Activated naive CD8-positive, alpha-beta T cell treated with anti-CD3 and anti-CD28 coated beads for 36 hours (primary cell): ENCODE results near the gene CFAP299. TPM values are rescaled to one million over a fixed set of nuclear protein-coding genes. Genes with fewer than 3 reads are reported as not detected.

Experiments
- DNase-seq: peaks from one replicate; pipeline ENCODE4 v3.0.0; 2021
- H3K27ac Mint-ChIP-seq: one replicate; pipeline ENCODE4 v1.8.0; 2022; ENCODE audit warnings: mild to moderate bottlenecking, moderate library complexity, mixed read lengths
- H3K27me3 Mint-ChIP-seq: one replicate; pipeline ENCODE4 v1.8.0; 2022; ENCODE audit warnings: mild to moderate bottlenecking, mixed read lengths
- H3K36me3 Mint-ChIP-seq: one replicate; pipeline ENCODE4 v1.8.0; 2021; ENCODE audit warnings: mild to moderate bottlenecking, mixed read lengths
- H3K4me1 Mint-ChIP-seq: one replicate; pipeline ENCODE4 v1.8.0; 2021; ENCODE audit warnings: mixed read lengths
- H3K4me3 Mint-ChIP-seq: one replicate; pipeline ENCODE4 v1.8.0; 2022; ENCODE audit warnings: mild to moderate bottlenecking, moderate library complexity, mixed read lengths
- H3K9me3 Mint-ChIP-seq: one replicate; pipeline ENCODE4 v1.8.0; 2022; ENCODE audit warnings: mixed read lengths
- total RNA-seq, 2 experiments: library from RNA; stranded (reverse); gene quantifications; one replicate each; pipeline ENCODE4 v1.2.3, GENCODE V29; 2021

CFAP299 gene
- total RNA-seq, 2 experiments from 2014 or later: not detected

- no peak for DNase-seq
- no peaks in the 10 kb centered on the region for H3K4me1 Mint-ChIP-seq
- H3K27me3 Mint-ChIP-seq: no peaks in the 10 kb centered on the region
- peaks cover 3% of the 10 kb centered on the region for H3K36me3 Mint-ChIP-seq
- H3K4me3 Mint-ChIP-seq: no peak overlapping the region
- no peak overlapping the region for H3K27ac Mint-ChIP-seq
- no peaks in the 10 kb centered on the region for H3K9me3 Mint-ChIP-seq
Measured at GRCh38 chr4:80529026-80529425, 193.5 kb downstream of the CFAP299 start.

GRCh38 chr4:80532674-80533333 lies 197.3 kb downstream of the CFAP299 start:
- DNase-seq: no peak
- Mint-ChIP-seq H3K27me3 (no peaks in the 10 kb centered on the region), H3K4me3 (no peak overlapping the region), H3K4me1 (peaks cover 3% of the 10 kb centered on the region), H3K36me3 (no peaks in the 10 kb centered on the region), H3K27ac (no peak overlapping the region), H3K9me3 (no peaks in the 10 kb centered on the region)

- H3K27me3 Mint-ChIP-seq: peaks cover 3% of the 10 kb centered on the region
Measured at GRCh38 chr4:80535551-80535950, 200.0 kb downstream of the CFAP299 start.

GRCh38 chr4:80538276-80538926 lies 202.9 kb downstream of the CFAP299 start:
- Mint-ChIP-seq H3K27ac (no peak overlapping the region), H3K9me3 (peaks cover 2% of the 10 kb centered on the region), H3K4me3 (no peak overlapping the region), H3K36me3 (no peaks in the 10 kb centered on the region), H3K27me3 (peaks cover 14% of the 10 kb centered on the region), H3K4me1 (peaks cover 32% of the 10 kb centered on the region)
- DNase-seq: no peak

More at GRCh38 chr4:80535551-80535950, 200.0 kb downstream of the CFAP299 start:
- no peak overlapping the region for H3K27ac Mint-ChIP-seq
- peaks cover 19% of the 10 kb centered on the region for H3K4me1 Mint-ChIP-seq
- no peaks in the 10 kb centered on the region for H3K36me3 Mint-ChIP-seq
- H3K4me3 Mint-ChIP-seq: no peak overlapping the region
- no peak for DNase-seq
- H3K9me3 Mint-ChIP-seq: peaks cover 2% of the 10 kb centered on the region

GRCh38 chr4:80539190-80539589 lies 203.7 kb downstream of the CFAP299 start:
- peaks cover 2% of the 10 kb centered on the region for H3K36me3 Mint-ChIP-seq

GRCh38 chr4:80540349-80540748 lies 204.8 kb downstream of the CFAP299 start:
- peak overlapping the region; percentile 61 for H3K27ac Mint-ChIP-seq
- peaks cover 9% of the 10 kb centered on the region for H3K36me3 Mint-ChIP-seq
- H3K27me3 Mint-ChIP-seq: peaks cover 22% of the 10 kb centered on the region
- DNase-seq: no peak
- no peak overlapping the region for H3K4me3 Mint-ChIP-seq
- peaks cover 2% of the 10 kb centered on the region for H3K9me3 Mint-ChIP-seq
- H3K4me1 Mint-ChIP-seq: peaks cover 32% of the 10 kb centered on the region

More at GRCh38 chr4:80539190-80539589, 203.7 kb downstream of the CFAP299 start:
- Mint-ChIP-seq H3K9me3 (peaks cover 2% of the 10 kb centered on the region), H3K4me1 (peaks cover 32% of the 10 kb centered on the region), H3K4me3 (no peak overlapping the region), H3K27ac (no peak overlapping the region), H3K27me3 (peaks cover 19% of the 10 kb centered on the region)
- DNase-seq: no peak

- Mint-ChIP-seq H3K4me3 (no peak overlapping the region), H3K36me3 (peaks cover 13% of the 10 kb centered on the region), H3K27ac (peak overlapping the region; percentile 6), H3K9me3 (peaks cover 2% of the 10 kb centered on the region), H3K4me1 (peaks cover 32% of the 10 kb centered on the region), H3K27me3 (peaks cover 22% of the 10 kb centered on the region)
- no peak for DNase-seq
Measured at GRCh38 chr4:80540785-80541469, 205.4 kb downstream of the CFAP299 start.

GRCh38 chr4:80542747-80543146 lies 207.2 kb downstream of the CFAP299 start:
- H3K27ac Mint-ChIP-seq: no peak overlapping the region
- H3K4me1 Mint-ChIP-seq: peaks cover 29% of the 10 kb centered on the region
- peaks cover 2% of the 10 kb centered on the region for H3K9me3 Mint-ChIP-seq
- no peak overlapping the region for H3K4me3 Mint-ChIP-seq
- DNase-seq: no peak
- peaks cover 15% of the 10 kb centered on the region for H3K36me3 Mint-ChIP-seq
- H3K27me3 Mint-ChIP-seq: peaks cover 22% of the 10 kb centered on the region

GRCh38 chr4:80560337-80560736 lies 224.8 kb downstream of the CFAP299 start:
- Mint-ChIP-seq H3K27ac (no peak overlapping the region), H3K27me3 (no peaks in the 10 kb centered on the region), H3K4me1 (no peaks in the 10 kb centered on the region)

GRCh38 chr4:80566203-80566872 lies 230.8 kb downstream of the CFAP299 start:
- Mint-ChIP-seq H3K4me3 (peak overlapping the region; percentile 51), H3K27ac (no peak overlapping the region), H3K27me3 (no peaks in the 10 kb centered on the region), H3K9me3 (peaks cover 11% of the 10 kb centered on the region), H3K36me3 (peaks cover 2% of the 10 kb centered on the region), H3K4me1 (peaks cover 8% of the 10 kb centered on the region)
- no peak for DNase-seq

More at GRCh38 chr4:80560337-80560736, 224.8 kb downstream of the CFAP299 start:
- DNase-seq: no peak
- Mint-ChIP-seq H3K9me3 (peaks cover 15% of the 10 kb centered on the region), H3K4me3 (no peak overlapping the region), H3K36me3 (peaks cover 9% of the 10 kb centered on the region)

GRCh38 chr4:80568891-80569290 lies 233.4 kb downstream of the CFAP299 start:
- H3K9me3 Mint-ChIP-seq: peaks cover 6% of the 10 kb centered on the region

GRCh38 chr4:80576796-80577195 lies 241.3 kb downstream of the CFAP299 start:
- H3K36me3 Mint-ChIP-seq: peaks cover 8% of the 10 kb centered on the region
- peaks cover 7% of the 10 kb centered on the region for H3K4me1 Mint-ChIP-seq
- H3K4me3 Mint-ChIP-seq: no peak overlapping the region
- no peak overlapping the region for H3K27ac Mint-ChIP-seq
- DNase-seq: no peak
- peaks cover 13% of the 10 kb centered on the region for H3K9me3 Mint-ChIP-seq
- no peaks in the 10 kb centered on the region for H3K27me3 Mint-ChIP-seq

More at GRCh38 chr4:80568891-80569290, 233.4 kb downstream of the CFAP299 start:
- Mint-ChIP-seq H3K27ac (no peak overlapping the region), H3K4me1 (peaks cover 8% of the 10 kb centered on the region), H3K4me3 (no peak overlapping the region), H3K36me3 (peaks cover 2% of the 10 kb centered on the region), H3K27me3 (no peaks in the 10 kb centered on the region)
- no peak for DNase-seq

- Mint-ChIP-seq H3K27me3 (no peaks in the 10 kb centered on the region), H3K36me3 (peaks cover 8% of the 10 kb centered on the region), H3K4me3 (no peak overlapping the region), H3K27ac (no peak overlapping the region), H3K4me1 (peaks cover 7% of the 10 kb centered on the region), H3K9me3 (peaks cover 13% of the 10 kb centered on the region)
- no peak for DNase-seq
Measured at GRCh38 chr4:80578001-80578400, 242.5 kb downstream of the CFAP299 start.

- no peaks in the 10 kb centered on the region for H3K27me3 Mint-ChIP-seq
- H3K4me1 Mint-ChIP-seq: peaks cover 8% of the 10 kb centered on the region
- no peak for DNase-seq
- H3K9me3 Mint-ChIP-seq: no peaks in the 10 kb centered on the region
- no peaks in the 10 kb centered on the region for H3K36me3 Mint-ChIP-seq
- no peak overlapping the region for H3K27ac Mint-ChIP-seq
- H3K4me3 Mint-ChIP-seq: no peak overlapping the region
Measured at GRCh38 chr4:80585542-80585941, 250.0 kb downstream of the CFAP299 start.

GRCh38 chr4:80586716-80587115 lies 251.2 kb downstream of the CFAP299 start:
- no peak for DNase-seq
- Mint-ChIP-seq H3K36me3 (no peaks in the 10 kb centered on the region), H3K9me3 (no peaks in the 10 kb centered on the region), H3K4me3 (no peak overlapping the region), H3K4me1 (peaks cover 4% of the 10 kb centered on the region), H3K27ac (no peak overlapping the region), H3K27me3 (no peaks in the 10 kb centered on the region)
